T-helper 17 cell (primary cell): ENCODE data around the gene PCIF1. TPM values are rescaled to one million over a fixed set of nuclear protein-coding genes. Genes with fewer than 3 reads are reported as not detected.
A peak's percentile ranks its signal among the peaks of the same experiment; 100 is the strongest.

Experiments
- ATAC-seq: fragments of 150-1000 bp; cut with Tn5 transposase; 2 replicates; pipeline ENCODE4 v1.10.0; 2021; ENCODE audit warnings: mild to moderate bottlenecking, moderate library complexity
- DNase-seq, 3 donors: peaks; one replicate each; pipeline versions ENCODE4 v3.0.0 to v3.0.0-alpha.2; 2020 to 2021
- H3K9me3 ChIP-seq: one replicate; pipeline ENCODE4 v1.7.0; 2013; ENCODE audit warnings: low read length, mild to moderate bottlenecking; ENCODE audit not compliant: control insufficient read depth, poor library complexity, severe bottlenecking
- H3K27ac Mint-ChIP-seq: one replicate; pipeline ENCODE4 v1.8.0; 2022; ENCODE audit warnings: mild to moderate bottlenecking, moderate library complexity, mixed read lengths
- H3K27me3 Mint-ChIP-seq: one replicate; pipeline ENCODE4 v1.8.0; 2022; ENCODE audit warnings: mixed read lengths
- H3K36me3 Mint-ChIP-seq: one replicate; pipeline ENCODE4 v1.8.0; 2022; ENCODE audit warnings: low read depth, mixed read lengths
- H3K4me1 Mint-ChIP-seq: one replicate; pipeline ENCODE4 v1.8.0; 2022; ENCODE audit warnings: mild to moderate bottlenecking, mixed read lengths
- H3K4me3 Mint-ChIP-seq: one replicate; pipeline ENCODE4 v1.8.0; 2022; ENCODE audit warnings: mild to moderate bottlenecking, moderate library complexity, mixed read lengths
- total RNA-seq, 4 donors: library from RNA in 2 of 4; stranded (reverse) in 2 of 4; gene quantifications; one replicate each; pipeline ENCODE4 v1.2.3 and lab custom pipeline; 2022 to 2026

Gene PCIF1
- total RNA-seq (10 to 100 TPM; 72.4 to 73.7 TPM), total RNA-seq (lab: John Stamatoyannopoulos, UW) (32.9 to 51.3 reads per million in 2 donors)

GRCh38 chr20:45934586-45935415, at the start of gene PCIF1:
Gene PCIF1 (plus strand): TSS chr20:45934683. CDS start chr20:45939000, 4,317 bp downstream.
- peaks cover 27% of the 10 kb centered on the region for H3K4me1 Mint-ChIP-seq
- ATAC-seq (peak; percentile 83), DNase-seq (peak; percentile 97 to 98 (median 98))
- H3K9me3 ChIP-seq = no peaks in the 10 kb centered on the region
- peaks cover 8% of the 10 kb centered on the region for H3K36me3 Mint-ChIP-seq
- peak within 1 kb of the TSS; percentile 97 for H3K4me3 Mint-ChIP-seq
- H3K27ac Mint-ChIP-seq = peak within 1 kb of the TSS; percentile 97
- H3K27me3 Mint-ChIP-seq = no peaks in the 10 kb centered on the region

GRCh38 chr20:45886590-45887345, 47.7 kb upstream of the PCIF1 start:
- Mint-ChIP-seq H3K36me3 (peaks cover 4% of the 10 kb centered on the region), H3K4me1 (peaks cover 39% of the 10 kb centered on the region), H3K27ac (no peak overlapping the region), H3K27me3 (no peaks in the 10 kb centered on the region), H3K4me3 (no peak overlapping the region)
- no peaks in the 10 kb centered on the region for H3K9me3 ChIP-seq
- ATAC-seq (no peak), DNase-seq (no peak)

GRCh38 chr20:45887346-45887715, 47.2 kb upstream of the PCIF1 start, which contains the start of gene SPATA25:
Gene SPATA25 (minus strand): TSS chr20:45887622. CDS start chr20:45887590, 32 bp downstream.
- H3K27ac Mint-ChIP-seq = no peak within 1 kb of the TSS
- H3K27me3 Mint-ChIP-seq = no peaks in the 10 kb centered on the region
- peaks cover 39% of the 10 kb centered on the region for H3K4me1 Mint-ChIP-seq
- DNase-seq (no peak), ATAC-seq (no peak)
- no peaks in the 10 kb centered on the region for H3K9me3 ChIP-seq
- no peak within 1 kb of the TSS for H3K4me3 Mint-ChIP-seq
- peaks cover 2% of the 10 kb centered on the region for H3K36me3 Mint-ChIP-seq

GRCh38 chr20:45888681-45889080, 45.8 kb upstream of the PCIF1 start:
- H3K27ac Mint-ChIP-seq = no peak overlapping the region
- no peak for ATAC-seq
- H3K4me3 Mint-ChIP-seq = no peak overlapping the region

GRCh38 chr20:45890077-45890984, 44.2 kb upstream of the PCIF1 start:
- peak in 1 of 3 donors; percentile 29 for DNase-seq
- no peak for ATAC-seq
- peaks cover 28% of the 10 kb centered on the region for H3K4me1 Mint-ChIP-seq
- H3K27me3 Mint-ChIP-seq = no peaks in the 10 kb centered on the region
- H3K36me3 Mint-ChIP-seq = no peaks in the 10 kb centered on the region
- no peaks in the 10 kb centered on the region for H3K9me3 ChIP-seq
- peak overlapping the region; percentile 96 for H3K4me3 Mint-ChIP-seq
- peak overlapping the region; percentile 92 for H3K27ac Mint-ChIP-seq

More at GRCh38 chr20:45888681-45889080, 45.8 kb upstream of the PCIF1 start:
- no peaks in the 10 kb centered on the region for H3K9me3 ChIP-seq
- H3K36me3 Mint-ChIP-seq = peaks cover 2% of the 10 kb centered on the region
- DNase-seq = no peak
- H3K27me3 Mint-ChIP-seq = no peaks in the 10 kb centered on the region
- peaks cover 33% of the 10 kb centered on the region for H3K4me1 Mint-ChIP-seq

GRCh38 chr20:45890985-45891983, 43.2 kb upstream of the PCIF1 start, which contains the start of the genes CTSA and NEURL2:
Gene CTSA (plus strand): TSS chr20:45891335. CDS start chr20:45891569, 234 bp downstream.
Gene NEURL2 (minus strand): TSS chr20:45891208. CDS start chr20:45890991, 217 bp downstream.
- H3K4me1 Mint-ChIP-seq = peaks cover 27% of the 10 kb centered on the region
- H3K9me3 ChIP-seq = no peaks in the 10 kb centered on the region
- no peaks in the 10 kb centered on the region for H3K36me3 Mint-ChIP-seq
- ATAC-seq (peak; percentile 88), DNase-seq (peak; percentile 62 to 81 (median 77))
- peak within 1 kb of the TSS; percentile 92 for H3K27ac Mint-ChIP-seq
- no peaks in the 10 kb centered on the region for H3K27me3 Mint-ChIP-seq
- peak within 1 kb of the TSS; percentile 96 for H3K4me3 Mint-ChIP-seq

GRCh38 chr20:45892049-45892825, 42.2 kb upstream of the PCIF1 start:
- H3K4me1 Mint-ChIP-seq = peaks cover 21% of the 10 kb centered on the region
- H3K27me3 Mint-ChIP-seq = no peaks in the 10 kb centered on the region
- H3K36me3 Mint-ChIP-seq = no peaks in the 10 kb centered on the region
- peak overlapping the region; percentile 96 for H3K4me3 Mint-ChIP-seq
- H3K9me3 ChIP-seq = no peaks in the 10 kb centered on the region
- no peak for ATAC-seq
- DNase-seq = no peak
- H3K27ac Mint-ChIP-seq = peak overlapping the region; percentile 92

- Mint-ChIP-seq H3K36me3 (no peaks in the 10 kb centered on the region), H3K4me3 (peak overlapping the region; percentile 96), H3K4me1 (peaks cover 21% of the 10 kb centered on the region), H3K27ac (peak overlapping the region; percentile 92), H3K27me3 (no peaks in the 10 kb centered on the region)
- ATAC-seq = peak; percentile 20
- H3K9me3 ChIP-seq = no peaks in the 10 kb centered on the region
- no peak for DNase-seq
Measured at GRCh38 chr20:45892828-45893500, 41.5 kb upstream of the PCIF1 start.

- peak overlapping the region; percentile 45 for H3K4me3 Mint-ChIP-seq
- H3K36me3 Mint-ChIP-seq = no peaks in the 10 kb centered on the region
- no peak for ATAC-seq
- H3K27me3 Mint-ChIP-seq = no peaks in the 10 kb centered on the region
- DNase-seq = no peak
- peak overlapping the region; percentile 74 for H3K27ac Mint-ChIP-seq
- peaks cover 21% of the 10 kb centered on the region for H3K4me1 Mint-ChIP-seq
- H3K9me3 ChIP-seq = no peaks in the 10 kb centered on the region
Measured at GRCh38 chr20:45893831-45894230, 40.7 kb upstream of the PCIF1 start.

- peak overlapping the region; percentile 9 for H3K4me3 Mint-ChIP-seq
- no peak for ATAC-seq
- no peaks in the 10 kb centered on the region for H3K9me3 ChIP-seq
- no peaks in the 10 kb centered on the region for H3K27me3 Mint-ChIP-seq
- H3K27ac Mint-ChIP-seq = no peak overlapping the region
- no peak for DNase-seq
- H3K4me1 Mint-ChIP-seq = peaks cover 22% of the 10 kb centered on the region
- H3K36me3 Mint-ChIP-seq = no peaks in the 10 kb centered on the region
Measured at GRCh38 chr20:45894797-45895196, 39.7 kb upstream of the PCIF1 start.
